Measurements from ENCODE around the gene PPM1M.

PPM1M gene

DNA sequence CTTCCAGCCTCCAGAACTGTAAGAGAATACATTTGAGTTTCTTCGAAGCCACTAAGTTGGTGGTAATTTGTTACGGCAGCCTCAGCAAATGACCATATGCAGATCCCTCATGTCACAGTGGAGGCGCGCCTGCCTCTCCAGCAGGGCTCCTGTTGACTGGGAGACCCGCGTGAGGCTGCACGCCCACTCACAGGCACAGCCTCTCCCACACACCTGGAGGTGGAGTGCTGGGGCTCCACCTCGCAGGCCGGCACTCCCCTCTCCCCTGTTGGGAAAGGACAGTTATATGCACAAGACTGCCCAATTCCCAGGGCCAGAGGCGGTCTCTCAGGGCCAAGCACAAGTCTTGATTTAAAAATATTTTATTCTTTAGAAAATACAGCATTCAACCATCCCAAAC is 17.3 kb upstream of the PPM1M start:
- DNase-seq (ENCODE audit: extremely low read depth, low read depth) = no peak
- TF ChIP-seq, protein P1, sequence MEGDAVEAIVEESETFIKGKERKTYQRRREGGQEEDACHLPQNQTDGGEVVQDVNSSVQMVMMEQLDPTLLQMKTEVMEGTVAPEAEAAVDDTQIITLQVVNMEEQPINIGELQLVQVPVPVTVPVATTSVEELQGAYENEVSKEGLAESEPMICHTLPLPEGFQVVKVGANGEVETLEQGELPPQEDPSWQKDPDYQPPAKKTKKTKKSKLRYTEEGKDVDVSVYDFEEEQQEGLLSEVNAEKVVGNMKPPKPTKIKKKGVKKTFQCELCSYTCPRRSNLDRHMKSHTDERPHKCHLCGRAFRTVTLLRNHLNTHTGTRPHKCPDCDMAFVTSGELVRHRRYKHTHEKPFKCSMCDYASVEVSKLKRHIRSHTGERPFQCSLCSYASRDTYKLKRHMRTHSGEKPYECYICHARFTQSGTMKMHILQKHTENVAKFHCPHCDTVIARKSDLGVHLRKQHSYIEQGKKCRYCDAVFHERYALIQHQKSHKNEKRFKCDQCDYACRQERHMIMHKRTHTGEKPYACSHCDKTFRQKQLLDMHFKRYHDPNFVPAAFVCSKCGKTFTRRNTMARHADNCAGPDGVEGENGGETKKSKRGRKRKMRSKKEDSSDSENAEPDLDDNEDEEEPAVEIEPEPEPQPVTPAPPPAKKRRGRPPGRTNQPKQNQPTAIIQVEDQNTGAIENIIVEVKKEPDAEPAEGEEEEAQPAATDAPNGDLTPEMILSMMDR (IDR thresholded peaks at IDR 0.05; ENCODE audit: low read depth, low read length) = no peak

DNA sequence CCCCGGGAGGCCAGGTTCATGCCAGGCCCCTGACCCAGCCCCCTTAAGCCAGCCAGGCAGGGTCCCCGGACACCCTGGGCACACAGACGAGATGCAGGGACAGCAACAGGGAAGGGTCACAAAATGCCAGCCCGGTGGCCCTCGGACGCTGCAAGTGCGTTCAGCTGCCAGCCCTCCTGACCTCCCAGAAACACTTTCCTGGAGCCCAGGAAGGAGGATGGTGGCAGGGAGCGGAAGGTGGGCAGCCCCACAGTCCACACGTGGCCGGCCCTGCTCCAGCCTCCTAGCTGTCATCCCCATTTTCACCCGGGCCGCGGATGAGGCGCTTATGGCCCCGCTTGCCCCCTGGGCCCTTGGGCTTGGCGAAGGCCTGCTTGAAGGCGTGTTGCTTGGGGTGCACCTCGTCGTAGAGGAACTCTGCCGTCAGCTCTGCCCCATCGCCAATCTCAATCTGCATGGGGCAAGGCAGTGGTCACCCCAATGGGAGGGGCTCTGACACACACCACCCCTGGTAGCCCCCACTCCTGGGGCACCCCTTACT is 16.7 kb upstream of the PPM1M start:
- no peak for DNase-seq (ENCODE audit: extremely low read depth, low read depth)
- TF ChIP-seq, protein P1 (IDR thresholded peaks at IDR 0.05; ENCODE audit: low read depth, low read length) = no peak

DNA sequence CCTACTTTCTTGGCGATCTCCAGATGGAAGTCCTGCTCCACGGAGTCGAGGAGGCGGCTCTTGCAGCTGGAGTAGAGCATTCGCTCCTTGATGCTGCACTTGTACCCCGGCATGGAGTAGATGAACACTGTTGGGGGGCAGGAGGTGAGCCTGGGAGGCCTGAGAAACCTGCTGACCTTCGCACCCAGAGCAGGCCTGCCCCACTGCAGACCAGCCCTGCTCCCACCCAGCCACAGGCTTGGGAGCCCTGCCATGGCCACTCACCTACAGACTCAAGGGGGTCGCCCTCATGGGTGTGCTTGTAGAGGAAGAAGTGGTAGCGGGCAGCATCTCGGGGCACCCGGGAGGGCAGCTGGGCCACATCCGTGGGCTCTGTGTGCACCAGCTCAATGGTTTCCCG is 15.9 kb upstream of the PPM1M start:
- TF ChIP-seq, protein P1 (IDR thresholded peaks at IDR 0.05; ENCODE audit: low read depth, low read length) = no peak

DNA sequence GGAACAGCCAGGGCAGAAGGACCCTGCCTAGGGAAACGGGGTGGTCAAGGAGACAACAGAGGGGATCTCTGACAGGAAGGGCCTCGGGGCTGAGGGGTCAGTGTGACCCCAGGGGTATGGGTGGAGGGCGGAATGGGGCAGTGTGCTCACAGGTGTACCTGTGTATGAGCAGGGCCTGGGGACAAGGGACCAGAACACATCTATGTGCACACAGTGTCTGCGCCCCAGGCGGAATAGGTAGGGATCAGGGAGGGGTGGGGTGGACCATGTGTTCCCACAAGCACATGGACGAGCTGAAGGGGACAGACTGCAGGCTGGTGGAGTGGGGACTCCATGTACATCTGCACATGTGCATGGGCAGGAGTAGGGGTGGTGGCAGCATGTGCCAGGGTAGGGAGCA is 15.1 kb upstream of the PPM1M start:
- DNase-seq (ENCODE audit: extremely low read depth, low read depth) = no peak
- TF ChIP-seq, protein P1 (IDR thresholded peaks at IDR 0.05; ENCODE audit: low read depth, low read length) = no peak

More for the DNA sequence above, 15.9 kb upstream of the PPM1M start:
- no peak for DNase-seq (ENCODE audit: extremely low read depth, low read depth)

DNA sequence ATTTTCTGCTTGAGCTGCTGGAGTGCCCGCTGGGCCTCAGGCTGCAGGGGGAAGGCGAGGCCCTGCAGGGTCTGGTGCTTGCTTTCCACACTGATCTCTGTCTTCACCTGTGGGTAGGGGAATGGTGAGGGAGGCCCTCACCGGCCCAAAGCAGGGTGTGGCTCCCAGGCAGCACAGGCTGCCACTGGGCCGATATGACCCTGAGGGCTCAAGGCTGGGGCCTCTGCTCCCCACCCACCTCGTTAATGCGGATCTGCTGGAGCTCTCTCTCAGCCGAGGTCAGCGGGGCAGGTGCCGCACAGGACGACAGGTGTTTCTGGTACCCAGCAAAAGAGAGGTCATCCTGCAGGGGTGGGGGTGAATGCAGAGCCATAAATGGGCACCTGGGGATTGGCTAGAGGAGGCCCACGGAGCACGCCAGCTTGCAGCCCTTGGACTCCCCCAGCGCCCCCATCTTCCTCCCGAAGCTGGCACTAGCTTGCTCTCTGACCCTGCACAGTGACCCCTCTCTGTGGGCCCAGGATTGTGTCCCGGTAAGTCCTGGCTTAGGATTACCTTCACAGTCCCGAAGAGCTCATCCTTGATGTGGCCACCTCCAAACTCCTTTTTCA is 14.6 kb upstream of the PPM1M start:
- no peak for DNase-seq (ENCODE audit: extremely low read depth, low read depth)
- TF ChIP-seq, protein P1 (IDR thresholded peaks at IDR 0.05; ENCODE audit: low read depth, low read length) = no peak

DNA sequence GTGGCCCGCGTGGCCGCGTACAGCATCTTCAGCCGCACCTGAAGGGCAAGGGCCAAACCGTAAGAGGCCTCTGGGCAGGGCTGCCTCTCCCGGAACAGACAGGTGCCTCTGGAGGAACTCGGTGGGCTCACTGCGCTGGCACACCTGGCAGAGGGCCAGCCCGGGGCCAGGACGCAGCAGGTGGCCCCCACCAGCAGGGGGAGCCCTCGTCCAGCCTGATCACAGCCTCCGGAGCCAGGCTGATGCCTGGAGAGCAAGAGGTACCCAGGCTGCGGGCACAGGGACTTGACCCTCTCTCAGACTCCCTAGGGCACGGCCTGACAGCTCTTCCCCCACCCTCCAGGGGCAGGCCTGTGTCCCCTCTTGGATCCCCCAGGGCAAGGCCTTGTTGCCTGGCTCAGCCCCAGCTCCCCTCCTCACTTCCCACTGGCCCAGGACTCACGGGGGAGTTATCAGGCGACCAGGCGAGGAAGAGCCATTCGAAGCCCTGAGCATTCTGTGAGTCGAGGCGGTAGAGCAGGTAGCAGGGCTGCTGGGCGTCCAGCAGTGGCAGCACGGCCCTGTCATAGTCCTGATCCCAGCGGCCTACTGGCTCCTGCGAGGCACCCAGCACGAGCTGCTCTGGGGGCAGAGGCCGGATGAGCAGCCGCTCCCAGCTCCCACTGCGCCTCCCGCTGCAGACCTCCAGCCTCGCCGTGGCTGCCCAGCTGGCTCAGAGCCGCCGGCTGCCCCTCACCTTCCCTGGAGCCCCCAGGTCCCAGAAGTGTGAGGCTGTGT is 13.9 kb upstream of the PPM1M start:
- DNase-seq (ENCODE audit: extremely low read depth, low read depth) = no peak
- TF ChIP-seq, protein P1 (IDR thresholded peaks at IDR 0.05; ENCODE audit: low read depth, low read length) = peak; percentile 83

Data from AG09319 (cell line).